ENCODE data around the gene PARP8.
"Not testable (repeated sequence)": the region's sequence is repeated elsewhere in the genome, so short reads cannot be mapped to it uniquely, and the experiment has no call there.

Gene PARP8

GRCh38 chr5:50774446-50775175, 108.2 kb downstream of the PARP8 start:
- DNase-seq (ENCODE audit: low read depth in 2 of 2) = not testable (repeated sequence)

GRCh38 chr5:50786073-50786472, 119.6 kb downstream of the PARP8 start:
- DNase-seq (ENCODE audit: low read depth in 2 of 2) = no peak

GRCh38 chr5:50791813-50792212, 125.4 kb downstream of the PARP8 start:
- DNase-seq (ENCODE audit: low read depth in 2 of 2) = no peak

GRCh38 chr5:50792843-50793242, 126.4 kb downstream of the PARP8 start:
- no peak for DNase-seq (ENCODE audit: low read depth in 2 of 2)

GRCh38 chr5:50794812-50795211, 128.4 kb downstream of the PARP8 start:
- no peak for DNase-seq (ENCODE audit: low read depth in 2 of 2)

- DNase-seq (ENCODE audit: low read depth in 2 of 2) = no peak
Measured at GRCh38 chr5:50798002-50798401, 131.6 kb downstream of the PARP8 start.

- DNase-seq (ENCODE audit: low read depth in 2 of 2) = no peak
Measured at GRCh38 chr5:50799596-50799995, 133.2 kb downstream of the PARP8 start.

GRCh38 chr5:50800410-50800809, 134.0 kb downstream of the PARP8 start:
- DNase-seq (ENCODE audit: low read depth in 2 of 2) = no peak

- no peak for DNase-seq (ENCODE audit: low read depth in 2 of 2)
Measured at GRCh38 chr5:50807661-50808060, 141.2 kb downstream of the PARP8 start.

GRCh38 chr5:50808406-50808805, 142.0 kb downstream of the PARP8 start:
- no peak for DNase-seq (ENCODE audit: low read depth in 2 of 2)

GRCh38 chr5:50811746-50812145, 145.3 kb downstream of the PARP8 start:
- DNase-seq (ENCODE audit: low read depth in 2 of 2) = not testable (repeated sequence)

- DNase-seq (ENCODE audit: low read depth in 2 of 2) = no peak
Measured at GRCh38 chr5:50813691-50814090, 147.3 kb downstream of the PARP8 start.

GRCh38 chr5:50814556-50814955, 148.1 kb downstream of the PARP8 start:
- DNase-seq (ENCODE audit: low read depth in 2 of 2) = no peak

- DNase-seq (ENCODE audit: low read depth in 2 of 2) = no peak
Measured at GRCh38 chr5:50822046-50822445, 155.6 kb downstream of the PARP8 start.

- DNase-seq (ENCODE audit: low read depth in 2 of 2) = no peak
Measured at GRCh38 chr5:50822761-50823160, 156.3 kb downstream of the PARP8 start.

GRCh38 chr5:50823568-50823967, 157.1 kb downstream of the PARP8 start:
- no peak for DNase-seq (ENCODE audit: low read depth in 2 of 2)

GRCh38 chr5:50824109-50824508, 157.7 kb downstream of the PARP8 start:
- no peak for DNase-seq (ENCODE audit: low read depth in 2 of 2)

- DNase-seq (ENCODE audit: low read depth in 2 of 2) = no peak
Measured at GRCh38 chr5:50827516-50828247, 161.2 kb downstream of the PARP8 start.

- DNase-seq (ENCODE audit: low read depth in 2 of 2) = no peak
Measured at GRCh38 chr5:50829023-50829422, 162.6 kb downstream of the PARP8 start.

GRCh38 chr5:50832657-50833284, 166.3 kb downstream of the PARP8 start:
- no peak for DNase-seq (ENCODE audit: low read depth in 2 of 2)

- DNase-seq (ENCODE audit: low read depth in 2 of 2) = no peak
Measured at GRCh38 chr5:50836356-50836755, 169.9 kb downstream of the PARP8 start.

GRCh38 chr5:50839472-50839871, 173.0 kb downstream of the PARP8 start:
- no peak for DNase-seq (ENCODE audit: low read depth in 2 of 2)

GRCh38 chr5:50843091-50843490, 176.7 kb downstream of the PARP8 start:
- no peak for DNase-seq (ENCODE audit: low read depth in 2 of 2)
